ENCODE measurements around the gene APOM.

DNA sequence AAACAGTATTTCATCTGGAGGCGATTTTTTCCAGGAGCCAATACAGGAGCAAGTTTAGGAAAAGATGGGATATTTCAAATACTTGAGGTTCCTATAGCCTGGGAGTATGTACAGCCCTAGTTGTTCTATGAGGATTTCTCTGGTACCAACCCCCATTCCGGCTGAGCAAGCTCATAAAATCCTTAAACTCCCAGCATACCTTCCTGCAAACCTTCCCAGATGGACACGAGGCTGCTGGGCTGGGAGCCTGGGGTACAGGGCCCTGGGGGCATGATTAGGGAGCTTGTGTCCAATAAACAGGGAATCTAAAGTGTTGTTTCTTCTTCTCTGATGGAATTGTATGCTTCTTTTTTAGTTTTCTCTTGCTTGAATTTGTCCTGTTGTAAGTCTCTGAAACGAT lies 33.7 kb upstream of the APOM start:
- TF ChIP-seq, protein P1, sequence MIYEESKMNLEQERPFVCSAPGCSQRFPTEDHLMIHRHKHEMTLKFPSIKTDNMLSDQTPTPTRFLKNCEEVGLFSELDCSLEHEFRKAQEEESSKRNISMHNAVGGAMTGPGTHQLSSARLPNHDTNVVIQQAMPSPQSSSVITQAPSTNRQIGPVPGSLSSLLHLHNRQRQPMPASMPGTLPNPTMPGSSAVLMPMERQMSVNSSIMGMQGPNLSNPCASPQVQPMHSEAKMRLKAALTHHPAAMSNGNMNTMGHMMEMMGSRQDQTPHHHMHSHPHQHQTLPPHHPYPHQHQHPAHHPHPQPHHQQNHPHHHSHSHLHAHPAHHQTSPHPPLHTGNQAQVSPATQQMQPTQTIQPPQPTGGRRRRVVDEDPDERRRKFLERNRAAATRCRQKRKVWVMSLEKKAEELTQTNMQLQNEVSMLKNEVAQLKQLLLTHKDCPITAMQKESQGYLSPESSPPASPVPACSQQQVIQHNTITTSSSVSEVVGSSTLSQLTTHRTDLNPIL (CRISPR knock-in tag; IDR thresholded peaks at IDR 0.05; ENCODE audit: low read depth), result no peak
- TF ChIP-seq TOX (CRISPR knock-in tag; IDR thresholded peaks at IDR 0.05; ENCODE audit: borderline replicate concordance) (no peak), ZNF70 (CRISPR knock-in tag; IDR thresholded peaks at IDR 0.05) (no peak), OSR1 (CRISPR knock-in tag; IDR thresholded peaks at IDR 0.05) (no peak), ZNF8 (CRISPR knock-in tag; IDR thresholded peaks at IDR 0.05) (no peak), ZFP3 (CRISPR knock-in tag; IDR thresholded peaks at IDR 0.05) (no peak), PATZ1 (CRISPR knock-in tag; IDR thresholded peaks at IDR 0.05; ENCODE audit: borderline replicate concordance) (no peak), ESRRG (CRISPR knock-in tag; IDR thresholded peaks at IDR 0.05) (no peak), TCF4 (CRISPR knock-in tag; IDR thresholded peaks at IDR 0.05; ENCODE audit: borderline replicate concordance) (no peak), ZFP30 (CRISPR knock-in tag; IDR thresholded peaks at IDR 0.05) (no peak), PPARA (CRISPR knock-in tag; IDR thresholded peaks at IDR 0.05; ENCODE audit: borderline replicate concordance) (no peak)

Measured in SK-N-SH treated with all-trans-retinoic acid at 6 μM for 48 hours (cell line).